Measurements from ENCODE around the gene LEUTX. TPM values are rescaled to one million over a fixed set of nuclear protein-coding genes. Genes with fewer than 3 reads are reported as not detected.

The LEUTX gene
- not detected in 2 replicates for total RNA-seq (2012; rRNA removed)

DNA sequence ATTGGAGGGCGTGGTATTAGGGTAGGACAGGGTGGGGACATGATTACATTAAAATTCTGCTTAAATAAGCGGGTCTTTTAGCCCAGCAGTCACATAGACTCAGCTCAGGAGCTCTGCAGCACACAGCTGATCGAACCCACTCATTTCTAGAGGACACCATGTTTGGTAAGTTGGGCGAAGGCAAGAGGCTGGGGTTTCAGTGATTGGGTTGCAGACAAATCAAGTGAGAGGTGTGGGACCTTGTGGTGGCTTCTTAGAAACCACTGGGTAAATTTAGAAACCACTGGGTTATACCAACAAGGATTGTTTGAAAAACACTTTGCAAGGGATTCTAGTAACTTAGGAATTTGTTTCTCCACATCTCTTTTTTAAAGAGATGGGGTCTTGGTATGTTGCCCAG, at the start of gene LEUTX:
Gene LEUTX (plus strand): TSS at position 92 of the 400 bp plus-strand sequence. CDS start 67 bp downstream, at position 159.
- no peak within 1 kb of the TSS for H3K4me2 ChIP-seq (ENCODE audit: low read length)
- no peak within 1 kb of the TSS for H3K9ac ChIP-seq (ENCODE audit: low read depth, low read length)
- H3K27me3 ChIP-seq (ENCODE audit: control insufficient read depth, insufficient read depth, low read length): peaks cover 29% of the 10 kb centered on the region
- H3K9me3 ChIP-seq (replicated peaks; ENCODE audit: low read length): no peaks in the 10 kb centered on the region
- H3K4me1 ChIP-seq (ENCODE audit: control insufficient read depth, insufficient read depth, low read length): no peaks in the 10 kb centered on the region
- H3K4me3 ChIP-seq (ENCODE audit: low read length): no peak within 1 kb of the TSS
- H3K36me3 ChIP-seq (ENCODE audit: insufficient read depth, low read length): no peaks in the 10 kb centered on the region

GRCh38 chr19:39729594-39729993, 49.1 kb upstream of the LEUTX start:
- H3K36me3 ChIP-seq (ENCODE audit: insufficient read depth, low read length): no peaks in the 10 kb centered on the region
- peaks cover 9% of the 10 kb centered on the region for H3K27me3 ChIP-seq (ENCODE audit: control insufficient read depth, insufficient read depth, low read length)
- no peaks in the 10 kb centered on the region for H3K9me3 ChIP-seq (replicated peaks; ENCODE audit: low read length)
- H3K4me2 ChIP-seq (ENCODE audit: low read length): no peak overlapping the region
- H3K9ac ChIP-seq (ENCODE audit: low read depth, low read length): no peak overlapping the region
- no peak overlapping the region for H3K4me3 ChIP-seq (ENCODE audit: low read length)
- no peaks in the 10 kb centered on the region for H3K4me1 ChIP-seq (ENCODE audit: control insufficient read depth, insufficient read depth, low read length)

- Histone ChIP-seq H3K27me3 (ENCODE audit: control insufficient read depth, insufficient read depth, low read length) (peaks cover 9% of the 10 kb centered on the region), H3K4me2 (ENCODE audit: low read length) (no peak overlapping the region), H3K4me1 (ENCODE audit: control insufficient read depth, insufficient read depth, low read length) (no peaks in the 10 kb centered on the region), H3K36me3 (ENCODE audit: insufficient read depth, low read length) (no peaks in the 10 kb centered on the region), H3K9me3 (replicated peaks; ENCODE audit: low read length) (no peaks in the 10 kb centered on the region), H3K4me3 (ENCODE audit: low read length) (no peak overlapping the region), H3K9ac (ENCODE audit: low read depth, low read length) (no peak overlapping the region)
These were observed 47.0 kb upstream of the LEUTX start for GRCh38 chr19:39731685-39732084.

DNA sequence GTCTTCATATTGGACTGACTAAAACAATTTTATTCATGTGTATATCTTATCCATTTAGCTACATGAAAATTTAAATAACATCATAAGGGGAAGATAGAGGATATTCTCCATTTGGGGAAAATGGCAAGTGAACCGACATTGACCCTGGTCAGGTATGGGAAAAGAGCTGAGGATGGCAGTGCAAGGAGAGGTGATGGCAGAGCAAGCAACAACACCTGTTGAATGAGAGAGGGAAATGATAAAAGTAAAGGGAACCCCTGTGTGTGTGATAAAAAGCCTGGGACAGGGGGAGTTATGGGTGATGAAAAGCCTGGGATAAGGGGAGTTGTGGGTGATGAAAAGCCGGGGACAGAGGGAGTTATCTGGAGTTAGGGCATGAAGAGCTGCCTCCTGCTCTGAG, 44.8 kb upstream of the LEUTX start:
- no peaks in the 10 kb centered on the region for H3K4me1 ChIP-seq (ENCODE audit: control insufficient read depth, insufficient read depth, low read length)
- peaks cover 7% of the 10 kb centered on the region for H3K27me3 ChIP-seq (ENCODE audit: control insufficient read depth, insufficient read depth, low read length)
- H3K4me3 ChIP-seq (ENCODE audit: low read length): no peak overlapping the region
- H3K9ac ChIP-seq (ENCODE audit: low read depth, low read length): no peak overlapping the region
- H3K4me2 ChIP-seq (ENCODE audit: low read length): no peak overlapping the region
- no peaks in the 10 kb centered on the region for H3K9me3 ChIP-seq (replicated peaks; ENCODE audit: low read length)
- no peaks in the 10 kb centered on the region for H3K36me3 ChIP-seq (ENCODE audit: insufficient read depth, low read length)

DNA sequence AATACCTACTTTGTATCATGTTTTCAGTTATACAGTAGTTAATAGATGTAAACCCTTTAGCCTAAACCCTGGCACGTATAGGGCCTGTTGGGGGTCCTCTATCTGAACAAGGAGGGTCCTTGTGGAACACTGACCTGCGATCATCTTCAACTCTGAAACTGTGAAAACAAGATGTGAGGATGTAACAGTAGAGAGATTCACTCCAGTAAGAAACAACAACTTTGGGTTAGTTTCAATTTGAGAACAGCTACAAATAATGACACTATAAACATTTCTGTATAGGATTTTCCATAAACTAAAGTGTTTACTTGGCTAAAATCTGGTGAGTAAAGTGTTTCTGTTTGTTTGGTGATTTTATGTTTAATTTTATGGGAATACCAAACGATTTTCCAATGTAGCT, 43.0 kb upstream of the LEUTX start:
- H3K36me3 ChIP-seq (ENCODE audit: insufficient read depth, low read length): no peaks in the 10 kb centered on the region
- no peak overlapping the region for H3K4me3 ChIP-seq (ENCODE audit: low read length)
- H3K9me3 ChIP-seq (replicated peaks; ENCODE audit: low read length): no peaks in the 10 kb centered on the region
- H3K4me1 ChIP-seq (ENCODE audit: control insufficient read depth, insufficient read depth, low read length): no peaks in the 10 kb centered on the region
- H3K9ac ChIP-seq (ENCODE audit: low read depth, low read length): no peak overlapping the region
- H3K27me3 ChIP-seq (ENCODE audit: control insufficient read depth, insufficient read depth, low read length): peaks cover 3% of the 10 kb centered on the region
- H3K4me2 ChIP-seq (ENCODE audit: low read length): no peak overlapping the region

- H3K4me1 ChIP-seq (ENCODE audit: control insufficient read depth, insufficient read depth, low read length): no peaks in the 10 kb centered on the region
- H3K9ac ChIP-seq (ENCODE audit: low read depth, low read length): no peak overlapping the region
- peaks cover 3% of the 10 kb centered on the region for H3K27me3 ChIP-seq (ENCODE audit: control insufficient read depth, insufficient read depth, low read length)
- no peak overlapping the region for H3K4me2 ChIP-seq (ENCODE audit: low read length)
- no peaks in the 10 kb centered on the region for H3K9me3 ChIP-seq (replicated peaks; ENCODE audit: low read length)
- H3K36me3 ChIP-seq (ENCODE audit: insufficient read depth, low read length): no peaks in the 10 kb centered on the region
- no peak overlapping the region for H3K4me3 ChIP-seq (ENCODE audit: low read length)
These were observed 42.6 kb upstream of the LEUTX start for GRCh38 chr19:39736088-39736487.

- no peaks in the 10 kb centered on the region for H3K36me3 ChIP-seq (ENCODE audit: insufficient read depth, low read length)
- H3K4me2 ChIP-seq (ENCODE audit: low read length): no peak overlapping the region
- no peak overlapping the region for H3K4me3 ChIP-seq (ENCODE audit: low read length)
- no peak overlapping the region for H3K9ac ChIP-seq (ENCODE audit: low read depth, low read length)
- peaks cover 3% of the 10 kb centered on the region for H3K27me3 ChIP-seq (ENCODE audit: control insufficient read depth, insufficient read depth, low read length)
- no peaks in the 10 kb centered on the region for H3K4me1 ChIP-seq (ENCODE audit: control insufficient read depth, insufficient read depth, low read length)
- H3K9me3 ChIP-seq (replicated peaks; ENCODE audit: low read length): no peaks in the 10 kb centered on the region
These were observed 41.3 kb upstream of the LEUTX start for GRCh38 chr19:39737351-39737750.

GRCh38 chr19:39737891-39738290, 40.8 kb upstream of the LEUTX start, which contains the start of gene CLC:
Gene CLC, minus strand, starts transcription at chr19:39738029. Its CDS starts 77 bp downstream, at chr19:39737952.
- Histone ChIP-seq H3K36me3 (ENCODE audit: insufficient read depth, low read length) (no peaks in the 10 kb centered on the region), H3K27me3 (ENCODE audit: control insufficient read depth, insufficient read depth, low read length) (peaks cover 3% of the 10 kb centered on the region), H3K4me2 (ENCODE audit: low read length) (no peak within 1 kb of the TSS), H3K4me1 (ENCODE audit: control insufficient read depth, insufficient read depth, low read length) (no peaks in the 10 kb centered on the region), H3K9me3 (replicated peaks; ENCODE audit: low read length) (no peaks in the 10 kb centered on the region), H3K9ac (ENCODE audit: low read depth, low read length) (no peak within 1 kb of the TSS), H3K4me3 (ENCODE audit: low read length) (no peak within 1 kb of the TSS)

DNA sequence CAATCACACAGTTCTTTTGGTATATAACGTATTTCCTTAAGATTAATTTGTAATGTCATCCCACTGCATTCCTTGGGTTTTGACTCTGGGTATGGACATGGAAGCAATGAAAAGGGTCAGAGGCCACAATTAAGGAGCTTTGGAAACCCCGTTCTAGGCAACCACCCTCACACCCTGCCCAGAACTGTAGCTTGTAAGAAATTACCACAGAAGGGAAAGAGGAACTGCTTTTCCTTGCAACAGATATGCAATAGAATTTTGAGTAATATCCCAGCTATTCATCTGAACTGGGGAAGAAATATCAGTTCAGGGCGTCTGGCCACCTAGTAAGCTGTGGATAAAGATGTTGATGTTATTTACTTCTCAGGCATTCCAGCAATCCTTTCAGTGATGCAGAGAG, 39.8 kb upstream of the LEUTX start:
- H3K4me2 ChIP-seq (ENCODE audit: low read length): no peak overlapping the region
- no peaks in the 10 kb centered on the region for H3K36me3 ChIP-seq (ENCODE audit: insufficient read depth, low read length)
- H3K4me1 ChIP-seq (ENCODE audit: control insufficient read depth, insufficient read depth, low read length): no peaks in the 10 kb centered on the region
- no peak overlapping the region for H3K4me3 ChIP-seq (ENCODE audit: low read length)
- H3K9ac ChIP-seq (ENCODE audit: low read depth, low read length): no peak overlapping the region
- H3K9me3 ChIP-seq (replicated peaks; ENCODE audit: low read length): no peaks in the 10 kb centered on the region
- peaks cover 3% of the 10 kb centered on the region for H3K27me3 ChIP-seq (ENCODE audit: control insufficient read depth, insufficient read depth, low read length)

DNA sequence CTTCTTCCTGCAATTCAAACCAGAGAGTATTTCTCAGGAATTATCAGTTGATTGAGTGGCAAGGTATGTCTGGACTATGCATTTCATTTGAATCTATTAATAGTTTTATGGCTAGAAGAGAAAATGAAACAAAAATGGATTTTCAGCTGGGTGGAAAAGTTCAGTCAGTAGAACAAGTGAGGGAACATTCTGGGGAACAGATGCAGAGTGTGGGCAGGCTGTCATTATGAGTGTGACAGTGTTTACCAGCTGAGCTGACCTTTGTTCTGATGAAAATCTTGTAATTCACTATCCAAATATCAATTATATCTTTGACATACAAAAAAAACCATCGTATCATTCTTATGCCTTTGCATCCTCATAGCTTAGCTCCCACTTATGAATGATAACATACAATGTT, 38.3 kb upstream of the LEUTX start:
- no peaks in the 10 kb centered on the region for H3K9me3 ChIP-seq (replicated peaks; ENCODE audit: low read length)
- no peaks in the 10 kb centered on the region for H3K4me1 ChIP-seq (ENCODE audit: control insufficient read depth, insufficient read depth, low read length)
- no peak overlapping the region for H3K4me2 ChIP-seq (ENCODE audit: low read length)

GRCh38 chr19:39745643-39746042, 33.0 kb upstream of the LEUTX start:
- Histone ChIP-seq H3K4me3 (ENCODE audit: low read length) (no peak overlapping the region), H3K9me3 (replicated peaks; ENCODE audit: low read length) (no peaks in the 10 kb centered on the region), H3K27me3 (ENCODE audit: control insufficient read depth, insufficient read depth, low read length) (peaks cover 2% of the 10 kb centered on the region), H3K4me2 (ENCODE audit: low read length) (no peak overlapping the region), H3K4me1 (ENCODE audit: control insufficient read depth, insufficient read depth, low read length) (no peaks in the 10 kb centered on the region), H3K36me3 (ENCODE audit: insufficient read depth, low read length) (no peaks in the 10 kb centered on the region), H3K9ac (ENCODE audit: low read depth, low read length) (no peak overlapping the region)

More for the DNA sequence above, 38.3 kb upstream of the LEUTX start:
- no peak overlapping the region for H3K4me3 ChIP-seq (ENCODE audit: low read length)
- H3K27me3 ChIP-seq (ENCODE audit: control insufficient read depth, insufficient read depth, low read length): no peaks in the 10 kb centered on the region
- no peak overlapping the region for H3K9ac ChIP-seq (ENCODE audit: low read depth, low read length)
- no peaks in the 10 kb centered on the region for H3K36me3 ChIP-seq (ENCODE audit: insufficient read depth, low read length)

DNA sequence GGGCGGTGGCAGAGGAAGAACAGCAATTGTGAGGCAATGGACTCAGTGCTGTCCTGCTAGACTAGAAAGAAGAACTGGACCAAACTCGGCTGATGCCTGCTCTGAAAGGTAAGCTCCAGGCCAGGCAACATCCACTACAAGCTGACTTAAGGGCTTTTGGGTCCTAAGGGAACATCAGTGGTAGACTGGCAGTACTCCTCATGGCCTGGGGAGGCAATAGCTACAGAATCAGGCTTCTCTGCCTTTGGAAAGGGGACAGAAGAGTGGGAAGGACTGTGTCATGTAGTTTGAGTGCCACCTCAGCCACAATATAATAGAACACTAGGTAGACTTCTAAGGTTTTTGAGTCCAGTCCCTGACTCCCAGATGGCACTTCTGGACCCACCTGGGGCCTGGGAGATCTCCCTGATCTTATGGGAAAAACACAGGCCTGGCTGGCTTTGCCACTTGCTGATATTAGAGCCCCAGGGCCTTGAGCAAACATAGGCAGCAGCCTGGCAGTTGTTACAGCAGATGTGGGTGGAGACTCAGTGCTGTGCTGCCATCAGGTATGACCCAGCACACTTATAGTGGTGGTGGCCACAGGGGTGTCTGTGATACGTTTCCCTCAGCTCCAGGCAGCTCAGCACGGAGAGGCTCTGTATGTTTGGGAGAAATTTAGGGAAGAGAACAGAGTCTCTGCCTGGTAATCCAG, 31.7 kb upstream of the LEUTX start:
- H3K9ac ChIP-seq (ENCODE audit: low read depth, low read length): no peak overlapping the region
- no peaks in the 10 kb centered on the region for H3K9me3 ChIP-seq (replicated peaks; ENCODE audit: low read length)
- peaks cover 2% of the 10 kb centered on the region for H3K27me3 ChIP-seq (ENCODE audit: control insufficient read depth, insufficient read depth, low read length)
- no peaks in the 10 kb centered on the region for H3K4me1 ChIP-seq (ENCODE audit: control insufficient read depth, insufficient read depth, low read length)
- no peak overlapping the region for H3K4me2 ChIP-seq (ENCODE audit: low read length)
- no peaks in the 10 kb centered on the region for H3K36me3 ChIP-seq (ENCODE audit: insufficient read depth, low read length)
- no peak overlapping the region for H3K4me3 ChIP-seq (ENCODE audit: low read length)

Measured in skeletal muscle satellite cell (primary cell).